Activated naive CD8-positive, alpha-beta T cell (primary cell): Measurements from ENCODE around the gene APOBEC3H.

Experiments
- H3K27ac Mint-ChIP-seq: one replicate; pipeline ENCODE4 v1.8.0; 2021; ENCODE audit warnings: mixed read lengths
- H3K27me3 Mint-ChIP-seq: one replicate; pipeline ENCODE4 v1.8.0; 2021; ENCODE audit warnings: mixed read lengths
- H3K36me3 Mint-ChIP-seq: one replicate; pipeline ENCODE4 v1.8.0; 2021; ENCODE audit warnings: mixed read lengths
- H3K4me1 Mint-ChIP-seq: one replicate; pipeline ENCODE4 v1.8.0; 2021; ENCODE audit warnings: low read depth, mixed read lengths
- H3K4me3 Mint-ChIP-seq: one replicate; pipeline ENCODE4 v1.8.0; 2021; ENCODE audit warnings: mild to moderate bottlenecking, mixed read lengths
- H3K9me3 Mint-ChIP-seq: one replicate; pipeline ENCODE4 v1.8.0; 2021; ENCODE audit warnings: low read depth, mixed read lengths

The APOBEC3H gene

DNA sequence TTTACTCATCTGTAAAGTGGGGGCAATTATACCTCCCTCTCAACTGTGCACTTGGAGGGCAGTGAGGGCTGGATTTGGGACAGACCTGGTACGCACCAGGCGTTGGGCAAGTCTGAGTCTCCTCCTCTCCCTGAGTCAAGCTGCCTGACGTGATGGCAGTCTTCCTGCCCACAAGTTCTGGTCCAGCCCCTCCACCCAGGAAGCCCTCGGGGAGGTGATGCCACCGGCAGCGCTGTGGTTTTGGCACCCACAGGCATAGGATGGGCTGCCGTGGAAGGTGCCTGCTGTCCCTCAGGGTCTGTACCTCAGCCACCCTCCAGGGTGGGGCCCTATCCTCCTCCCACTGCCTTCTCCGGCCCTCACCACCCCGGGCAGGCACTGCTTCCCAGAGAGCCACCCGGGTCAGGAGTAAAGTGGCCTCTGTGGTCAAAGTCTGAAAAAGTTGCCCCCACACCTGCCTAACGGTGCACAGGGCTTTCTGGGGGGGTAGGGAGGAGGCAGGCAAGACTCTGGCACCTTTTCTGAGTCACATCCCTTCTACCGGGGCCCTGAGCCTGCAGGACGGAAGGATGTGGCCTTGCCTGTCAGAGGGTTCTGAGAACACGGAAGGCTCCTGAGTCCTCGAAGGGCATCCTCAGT lies 6.5 kb upstream of the APOBEC3H start:
- H3K4me3 Mint-ChIP-seq, result peak overlapping the region; percentile 79
- no peaks in the 10 kb centered on the region for H3K36me3 Mint-ChIP-seq
- H3K4me1 Mint-ChIP-seq, result peaks cover 66% of the 10 kb centered on the region
- no peaks in the 10 kb centered on the region for H3K27me3 Mint-ChIP-seq
- H3K27ac Mint-ChIP-seq, result peak overlapping the region; percentile 92
- H3K9me3 Mint-ChIP-seq, result no peaks in the 10 kb centered on the region

DNA sequence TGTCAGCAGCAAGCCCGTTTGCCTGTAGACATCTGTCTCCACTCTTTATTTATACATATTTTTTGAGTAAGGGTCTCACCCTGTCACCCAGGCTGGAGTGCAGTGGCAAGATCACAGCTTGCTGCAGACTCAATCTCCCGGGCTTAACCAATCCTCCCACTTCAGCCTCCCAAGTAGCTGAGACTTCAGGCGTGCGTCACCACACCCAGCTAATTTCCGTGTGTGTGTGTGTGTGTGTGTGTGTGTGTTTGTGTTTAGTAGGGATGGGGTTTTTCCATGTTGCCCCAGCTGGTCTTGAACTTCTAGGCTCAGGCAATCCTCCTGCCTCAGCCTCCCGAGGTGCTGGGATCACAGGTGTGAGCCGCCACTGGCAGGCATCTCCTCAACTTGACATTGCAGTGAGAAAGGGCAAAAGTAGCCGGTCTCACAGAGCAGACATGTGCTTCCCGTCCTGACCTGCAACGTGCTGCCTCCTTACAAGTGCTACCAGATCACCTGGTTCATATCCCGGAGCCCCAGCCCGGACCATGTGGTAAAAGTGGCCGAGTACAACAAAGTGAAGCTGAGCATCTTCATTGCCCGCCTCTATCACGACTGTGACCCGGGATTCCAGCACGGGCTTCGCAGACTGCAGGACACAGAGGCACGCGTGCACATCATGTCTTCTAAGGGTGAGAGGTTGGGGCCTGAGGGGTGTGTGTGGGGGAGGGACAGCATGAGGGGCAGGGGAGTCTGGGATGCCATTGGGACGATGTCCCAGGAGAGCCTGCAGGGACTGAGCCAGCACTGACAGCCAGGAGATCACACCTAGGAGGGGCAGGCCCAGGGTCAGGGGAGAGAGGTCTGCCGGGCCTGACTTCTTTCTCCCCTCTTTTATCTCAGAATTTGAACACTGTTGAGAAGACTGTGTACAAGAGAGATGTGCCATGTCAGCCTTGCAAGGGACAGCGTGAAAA lies 5.6 kb upstream of the APOBEC3H start:
- H3K27me3 Mint-ChIP-seq, result no peaks in the 10 kb centered on the region
- H3K4me1 Mint-ChIP-seq, result peaks cover 69% of the 10 kb centered on the region
- H3K4me3 Mint-ChIP-seq, result peak overlapping the region; percentile 79

DNA sequence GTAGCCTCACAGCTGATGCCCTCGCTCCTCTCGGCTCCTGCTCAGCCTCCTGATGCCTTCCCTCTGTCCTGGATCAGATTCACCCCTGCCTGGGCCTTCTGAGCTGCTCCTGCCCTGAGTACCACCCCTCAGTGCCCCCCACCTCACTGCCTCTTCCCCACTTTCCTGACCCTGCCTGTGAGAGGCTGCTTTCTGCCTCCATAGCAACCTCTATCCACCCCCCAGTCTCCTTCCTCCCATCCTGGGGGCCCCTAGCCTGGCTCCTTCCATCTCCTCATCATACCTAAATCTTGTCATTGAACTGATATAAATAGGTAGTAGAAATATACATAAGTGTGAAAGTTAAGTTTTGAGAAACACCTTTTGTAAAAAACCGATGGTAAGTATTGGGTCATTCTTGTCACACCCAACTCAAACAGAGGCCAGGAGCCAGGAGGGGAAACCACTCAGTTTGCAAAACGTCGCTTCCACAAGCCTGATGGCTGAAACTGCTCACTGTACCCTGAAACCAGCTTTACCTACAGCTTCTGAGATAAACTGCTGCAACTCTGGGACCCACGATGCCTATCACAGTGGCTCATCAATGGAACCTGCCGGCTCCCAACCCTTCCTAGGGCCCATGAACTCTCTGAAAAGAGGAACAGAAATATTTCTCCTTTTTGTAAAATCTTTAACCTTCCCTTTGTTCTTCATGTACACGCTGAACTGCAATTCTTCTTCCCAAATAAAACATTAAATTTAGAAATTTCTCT lies 4.8 kb upstream of the APOBEC3H start:
- Mint-ChIP-seq H3K9me3 (no peaks in the 10 kb centered on the region), H3K36me3 (no peaks in the 10 kb centered on the region), H3K27ac (peak overlapping the region; percentile 68), H3K4me3 (peak overlapping the region; percentile 40), H3K4me1 (peaks cover 74% of the 10 kb centered on the region), H3K27me3 (no peaks in the 10 kb centered on the region)

More for the DNA sequence above, 5.6 kb upstream of the APOBEC3H start:
- Mint-ChIP-seq H3K27ac (peak overlapping the region; percentile 92), H3K36me3 (no peaks in the 10 kb centered on the region), H3K9me3 (no peaks in the 10 kb centered on the region)

DNA sequence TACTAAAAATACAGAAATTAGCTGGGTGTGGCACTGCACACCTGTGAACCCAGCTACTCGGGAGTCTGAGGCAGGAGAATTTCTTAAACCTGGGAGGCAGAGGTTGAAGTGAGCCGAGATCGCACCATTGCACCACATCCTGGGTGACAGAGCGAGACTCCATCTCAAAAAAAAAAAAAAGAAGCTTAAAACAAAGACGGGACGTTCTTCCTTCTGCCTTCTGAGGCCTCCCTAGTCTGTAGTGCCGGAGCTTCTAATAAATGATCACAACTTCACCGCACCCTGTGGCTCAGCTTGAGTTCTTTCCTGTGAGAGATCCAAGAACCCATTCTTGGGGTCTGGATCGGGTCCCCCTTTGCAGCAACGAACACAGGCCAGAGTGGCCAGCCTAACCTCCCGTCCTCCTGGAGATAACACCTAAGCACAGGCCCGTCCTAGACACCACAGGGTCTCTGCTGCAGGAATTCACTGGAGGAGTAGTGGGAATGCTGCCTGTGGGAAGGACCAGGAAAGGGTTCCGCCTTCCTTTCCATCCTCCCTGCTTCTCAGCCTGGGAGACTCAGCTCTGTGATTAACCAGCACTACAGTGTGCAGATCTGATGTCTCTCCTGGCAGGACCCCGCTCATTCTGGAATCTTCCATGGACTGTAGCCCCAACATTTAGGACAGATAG lies 2.2 kb upstream of the APOBEC3H start:
- Mint-ChIP-seq H3K9me3 (no peaks in the 10 kb centered on the region), H3K27ac (peak overlapping the region; percentile 7), H3K4me3 (peak overlapping the region; percentile 23), H3K4me1 (peaks cover 79% of the 10 kb centered on the region), H3K36me3 (no peaks in the 10 kb centered on the region), H3K27me3 (no peaks in the 10 kb centered on the region)

DNA sequence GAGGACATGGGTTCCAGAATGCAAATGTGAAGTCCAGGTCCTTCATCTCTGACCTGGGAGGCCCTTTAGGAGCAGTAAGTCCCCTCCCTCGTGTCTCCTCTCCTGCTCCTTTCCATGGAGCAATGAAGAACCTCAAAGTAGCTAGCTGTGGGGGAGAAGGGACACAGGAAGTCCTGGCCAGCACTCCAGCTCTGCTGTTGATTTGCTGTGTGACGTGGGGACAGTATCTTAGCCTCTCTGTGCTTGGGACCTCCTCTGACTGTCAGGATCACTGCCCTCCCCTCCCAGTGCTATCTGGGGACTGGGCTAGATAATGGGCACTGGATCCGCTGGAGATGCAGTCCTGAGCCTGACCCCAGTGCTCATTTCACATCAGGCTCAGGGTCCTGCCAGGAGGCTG lies 1.1 kb upstream of the APOBEC3H start:
- Mint-ChIP-seq H3K4me3 (no peak overlapping the region), H3K4me1 (peaks cover 74% of the 10 kb centered on the region), H3K27me3 (no peaks in the 10 kb centered on the region), H3K27ac (no peak overlapping the region), H3K9me3 (no peaks in the 10 kb centered on the region), H3K36me3 (no peaks in the 10 kb centered on the region)

DNA sequence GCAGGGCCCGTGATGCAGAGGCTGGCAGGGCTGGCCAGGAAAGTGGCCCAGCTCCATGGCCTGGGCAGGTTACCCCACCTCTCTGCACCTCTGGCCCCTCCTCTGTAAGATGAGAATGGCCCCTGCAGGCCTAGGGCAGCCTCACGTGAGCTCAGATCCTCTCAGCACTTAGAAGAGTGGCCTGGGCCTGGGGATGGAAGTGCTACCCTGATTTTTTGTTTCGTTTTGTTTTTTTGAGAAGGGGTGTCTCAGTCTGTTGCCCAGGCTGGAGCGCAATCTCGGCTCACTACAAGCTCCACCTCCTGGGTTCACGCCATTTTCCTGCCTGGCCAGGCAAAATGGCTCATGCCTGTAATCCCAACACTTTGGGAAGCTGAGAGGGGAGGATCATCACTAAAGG lies 982 bp downstream of the APOBEC3H start:
- no peaks in the 10 kb centered on the region for H3K27me3 Mint-ChIP-seq
- H3K4me1 Mint-ChIP-seq, result peaks cover 56% of the 10 kb centered on the region
- no peaks in the 10 kb centered on the region for H3K36me3 Mint-ChIP-seq
- no peak overlapping the region for H3K4me3 Mint-ChIP-seq
- H3K9me3 Mint-ChIP-seq, result no peaks in the 10 kb centered on the region
- H3K27ac Mint-ChIP-seq, result no peak overlapping the region

DNA sequence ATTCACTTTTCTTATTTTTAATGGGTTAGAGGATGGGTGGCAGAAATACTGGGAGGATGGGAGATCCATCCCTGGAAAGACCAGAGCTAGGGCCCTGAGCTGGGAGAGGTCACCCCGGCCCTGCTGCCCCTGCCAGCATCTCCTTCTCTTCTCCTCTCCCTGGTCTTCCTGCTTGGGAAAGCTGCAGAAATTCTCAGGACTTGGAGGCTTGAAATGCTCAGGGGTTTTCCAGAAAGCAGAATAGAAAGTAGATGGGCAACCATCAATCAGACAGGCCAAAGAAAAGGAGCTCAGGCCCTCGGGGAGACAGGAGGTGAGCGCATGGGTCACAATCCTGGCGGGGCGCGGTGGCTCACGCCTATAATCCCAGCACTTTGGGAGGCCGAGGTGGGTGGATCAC lies 1.5 kb downstream of the APOBEC3H start:
- no peak overlapping the region for H3K4me3 Mint-ChIP-seq
- no peaks in the 10 kb centered on the region for H3K27me3 Mint-ChIP-seq
- H3K36me3 Mint-ChIP-seq, result no peaks in the 10 kb centered on the region
- H3K4me1 Mint-ChIP-seq, result peaks cover 52% of the 10 kb centered on the region
- H3K9me3 Mint-ChIP-seq, result no peaks in the 10 kb centered on the region
- no peak overlapping the region for H3K27ac Mint-ChIP-seq

DNA sequence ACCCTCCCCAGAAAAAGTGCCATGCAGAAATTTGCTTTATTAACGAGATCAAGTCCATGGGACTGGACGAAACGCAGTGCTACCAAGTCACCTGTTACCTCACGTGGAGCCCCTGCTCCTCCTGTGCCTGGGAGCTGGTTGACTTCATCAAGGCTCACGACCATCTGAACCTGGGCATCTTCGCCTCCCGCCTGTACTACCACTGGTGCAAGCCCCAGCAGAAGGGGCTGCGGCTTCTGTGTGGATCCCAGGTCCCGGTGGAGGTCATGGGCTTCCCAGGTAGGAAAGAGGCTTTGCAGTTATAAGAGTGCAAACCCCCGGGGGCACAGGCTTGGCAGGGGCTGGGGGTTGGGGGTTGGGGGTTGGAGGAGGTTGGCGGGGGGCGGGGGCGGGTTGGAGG lies 4.2 kb downstream of the APOBEC3H start:
- H3K27ac Mint-ChIP-seq, result no peak overlapping the region
- peaks cover 38% of the 10 kb centered on the region for H3K4me1 Mint-ChIP-seq
- H3K36me3 Mint-ChIP-seq, result no peaks in the 10 kb centered on the region

DNA sequence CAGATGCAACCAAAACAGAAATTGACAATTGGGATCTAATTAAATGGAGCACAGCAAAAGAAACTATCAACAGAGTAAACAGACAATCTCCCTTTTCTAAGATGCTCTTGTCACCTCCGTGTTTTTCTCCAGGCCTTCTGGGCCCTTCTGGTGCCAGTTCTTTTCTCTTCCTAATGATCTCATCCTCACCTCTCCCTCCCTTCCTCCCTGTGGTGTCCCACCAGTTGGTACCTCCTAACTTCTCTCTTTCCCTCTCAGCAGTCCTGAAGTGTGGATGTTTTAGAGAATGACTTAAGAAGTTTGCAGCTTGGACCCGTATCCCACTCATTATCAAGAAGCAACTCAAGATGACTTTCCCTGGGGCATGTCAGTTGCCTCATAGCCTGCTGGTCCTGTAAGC lies 6.4 kb downstream of the APOBEC3H start:
- Mint-ChIP-seq H3K36me3 (no peaks in the 10 kb centered on the region), H3K27ac (no peak overlapping the region), H3K4me1 (peaks cover 22% of the 10 kb centered on the region), H3K27me3 (no peaks in the 10 kb centered on the region), H3K9me3 (no peaks in the 10 kb centered on the region), H3K4me3 (no peak overlapping the region)

More for the DNA sequence above, 4.2 kb downstream of the APOBEC3H start:
- Mint-ChIP-seq H3K27me3 (no peaks in the 10 kb centered on the region), H3K9me3 (no peaks in the 10 kb centered on the region), H3K4me3 (no peak overlapping the region)

DNA sequence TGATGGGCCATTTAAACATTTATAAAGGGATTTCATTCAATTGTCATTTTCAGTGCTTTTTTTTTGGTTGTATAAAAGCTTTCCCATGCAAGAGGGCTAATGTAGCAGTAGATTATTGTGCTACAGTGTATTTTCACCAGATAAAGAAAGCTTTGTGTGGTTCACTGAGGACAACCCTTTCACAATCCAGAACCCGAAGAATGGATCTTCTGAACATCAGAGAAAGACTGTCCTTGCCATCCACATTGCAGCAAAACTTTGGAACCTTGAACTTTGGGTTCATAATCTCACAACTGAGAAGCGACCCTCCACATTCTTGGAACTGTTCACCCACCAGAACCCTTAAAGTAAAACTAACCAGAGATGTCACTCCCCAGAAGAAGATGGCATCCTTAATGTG lies 9.3 kb downstream of the APOBEC3H start:
- H3K27ac Mint-ChIP-seq, result no peak overlapping the region
- no peaks in the 10 kb centered on the region for H3K36me3 Mint-ChIP-seq
- H3K4me1 Mint-ChIP-seq, result no peaks in the 10 kb centered on the region
- no peak overlapping the region for H3K4me3 Mint-ChIP-seq
- H3K27me3 Mint-ChIP-seq, result no peaks in the 10 kb centered on the region
- H3K9me3 Mint-ChIP-seq, result no peaks in the 10 kb centered on the region

DNA sequence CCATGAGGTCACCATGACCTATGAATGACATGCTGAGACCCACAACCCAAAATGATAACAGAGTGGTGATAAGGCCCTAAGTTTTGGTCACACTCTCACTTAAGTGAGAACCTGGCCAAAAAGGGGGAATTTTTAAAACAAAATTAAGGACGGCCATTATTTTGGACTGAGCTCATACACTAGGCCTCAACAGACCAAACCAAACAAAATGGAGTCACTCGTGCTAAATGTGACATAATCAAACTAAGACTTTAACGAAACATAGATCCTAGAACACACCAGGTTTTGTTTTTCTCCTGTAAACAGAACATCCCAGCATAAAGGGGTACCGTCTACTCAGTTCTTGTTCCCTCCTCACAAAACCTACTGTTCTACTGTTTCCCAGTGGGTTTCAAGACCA lies 11.4 kb downstream of the APOBEC3H start:
- no peaks in the 10 kb centered on the region for H3K4me1 Mint-ChIP-seq
- no peaks in the 10 kb centered on the region for H3K27me3 Mint-ChIP-seq
- no peaks in the 10 kb centered on the region for H3K36me3 Mint-ChIP-seq
- H3K4me3 Mint-ChIP-seq, result no peak overlapping the region
- H3K9me3 Mint-ChIP-seq, result no peaks in the 10 kb centered on the region
- no peak overlapping the region for H3K27ac Mint-ChIP-seq

DNA sequence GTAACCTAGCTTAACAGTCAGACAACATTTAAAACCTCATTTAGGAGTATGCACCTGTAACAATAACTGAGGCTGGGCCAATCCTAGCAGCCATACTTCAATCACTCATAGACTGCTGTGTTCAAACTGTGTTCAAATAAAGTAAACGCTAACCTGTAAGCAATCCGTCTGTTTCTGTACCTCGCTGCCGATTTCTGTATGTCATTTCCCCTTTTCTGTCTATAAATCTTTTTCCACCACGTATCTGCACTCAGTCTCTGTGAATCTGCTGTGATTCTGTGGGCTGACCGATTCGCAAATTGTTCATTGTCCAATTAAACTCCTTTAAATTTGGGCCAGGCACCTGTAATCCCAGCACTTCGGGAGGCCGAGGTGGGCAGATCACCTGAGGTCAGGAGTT lies 12.3 kb downstream of the APOBEC3H start:
- Mint-ChIP-seq H3K9me3 (no peaks in the 10 kb centered on the region), H3K27me3 (no peaks in the 10 kb centered on the region), H3K36me3 (no peaks in the 10 kb centered on the region)

DNA sequence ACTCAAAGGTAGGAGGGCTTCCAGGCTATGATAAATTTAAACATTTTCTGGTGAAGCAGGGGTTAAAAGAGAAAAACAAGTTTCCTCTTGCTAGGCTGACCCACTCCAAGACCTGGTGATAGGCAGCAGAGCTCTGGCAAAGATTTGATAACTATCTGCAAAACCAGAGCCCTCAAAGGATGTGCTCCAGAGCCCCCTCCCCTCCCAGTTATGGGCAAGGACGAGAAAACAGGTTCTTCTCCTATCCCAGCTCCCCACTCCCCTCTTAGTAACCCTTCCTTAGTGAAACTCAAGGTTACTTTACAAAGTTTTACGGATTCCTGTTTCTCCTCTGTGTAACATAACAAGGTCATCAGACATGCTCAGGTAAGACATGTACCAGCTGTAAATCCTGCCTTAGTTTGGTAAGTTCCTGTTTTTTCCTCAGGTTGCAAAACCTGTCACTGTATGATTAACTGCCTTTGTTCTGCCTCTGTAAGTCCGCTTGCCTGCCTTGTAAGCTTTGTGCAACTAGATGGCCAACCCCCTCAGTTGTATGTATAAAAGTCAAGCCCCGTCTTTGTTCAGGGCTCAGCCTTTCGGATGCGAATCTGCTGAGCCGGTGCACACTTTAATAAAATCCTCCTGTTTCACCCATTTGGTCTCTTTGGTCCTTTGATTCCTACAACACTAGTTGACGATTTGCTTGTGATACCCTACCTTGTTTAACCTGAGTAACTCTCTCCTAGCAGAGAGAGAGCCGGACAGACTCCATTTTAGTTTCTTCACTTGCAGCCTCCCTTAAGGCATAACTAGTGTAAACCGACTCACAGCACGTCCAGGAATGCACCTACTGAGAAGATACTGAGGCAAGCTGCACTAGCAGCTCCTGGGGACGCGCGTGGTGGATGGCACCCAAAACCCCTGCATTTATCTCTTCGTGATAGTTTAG lies 13.9 kb downstream of the APOBEC3H start:
- Mint-ChIP-seq H3K27ac (peak overlapping the region; percentile 2), H3K4me1 (peaks cover 19% of the 10 kb centered on the region), H3K27me3 (no peaks in the 10 kb centered on the region), H3K36me3 (no peaks in the 10 kb centered on the region), H3K4me3 (no peak overlapping the region), H3K9me3 (no peaks in the 10 kb centered on the region)

More for the DNA sequence above, 12.3 kb downstream of the APOBEC3H start:
- Mint-ChIP-seq H3K4me1 (peaks cover 9% of the 10 kb centered on the region), H3K27ac (no peak overlapping the region), H3K4me3 (no peak overlapping the region)

DNA sequence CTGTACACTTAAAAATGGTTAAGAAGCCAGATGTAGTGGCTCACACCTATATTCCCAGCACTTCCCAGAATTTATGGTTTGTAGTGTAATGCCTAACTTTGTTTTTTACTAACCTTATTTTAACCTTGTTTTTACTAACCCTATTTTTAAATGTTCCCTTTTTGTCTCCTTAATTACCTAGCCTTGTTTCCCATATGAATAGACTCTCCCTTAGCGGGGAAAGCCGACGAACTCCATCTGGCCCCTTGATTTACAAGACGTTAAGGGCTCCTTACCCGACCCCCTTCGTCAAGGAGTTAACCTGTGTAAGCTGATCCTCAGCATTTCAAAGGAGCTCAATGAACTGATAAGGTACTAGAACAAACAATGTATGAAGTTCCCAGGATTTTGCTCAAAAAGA lies 17.1 kb downstream of the APOBEC3H start:
- Mint-ChIP-seq H3K36me3 (no peaks in the 10 kb centered on the region), H3K4me1 (peaks cover 45% of the 10 kb centered on the region), H3K9me3 (no peaks in the 10 kb centered on the region), H3K4me3 (no peak overlapping the region), H3K27me3 (no peaks in the 10 kb centered on the region), H3K27ac (no peak overlapping the region)
